NCI-H460 (cell line): ENCODE measurements around the gene NDUFA9. TPM values are rescaled to one million over a fixed set of nuclear protein-coding genes. Genes with fewer than 3 reads are reported as not detected.

Experiments used
- DNase-seq: peaks from one replicate; pipeline ENCODE4 v3.0.0-alpha.2; 2016; ENCODE audit warnings: low read depth; ENCODE audit errors: extremely low read depth
- polyA plus RNA-seq: library from polyadenylated mRNA; depleted of rRNA; stranded (reverse); fragments of >200 nt; gene quantifications from 2 replicates; pipeline ENCODE4 v1.2.3, GENCODE V29; 2014; cell fraction: nucleus; rRNA removed
- total RNA-seq: library from RNA; depleted of rRNA; stranded (reverse); fragments of >200 nt; shearing (Covaris generic); gene quantifications from 2 replicates; pipeline ENCODE4 v1.2.3, GENCODE V29; 2014; rRNA removed

Gene NDUFA9
- 129 and 136 TPM in 2 replicates for total RNA-seq
- 50.2 and 54.1 TPM in 2 replicates for polyA plus RNA-seq

- DNase-seq = peak; percentile 68
Measured at GRCh38 chr12:4648501-4649357, at the start of gene NDUFA9, which contains the start of gene AKAP3. NDUFA9 (plus strand) TSS chr12:4649114; CDS start chr12:4649127, 13 bp downstream. AKAP3 (minus strand) TSS chr12:4649051; CDS start chr12:4638196, 10,855 bp downstream.

GRCh38 chr12:4603421-4603820, 45.5 kb upstream of the NDUFA9 start:
- DNase-seq = no peak

- no peak for DNase-seq
Measured at GRCh38 chr12:4603946-4604345, 45.0 kb upstream of the NDUFA9 start.

GRCh38 chr12:4604684-4605193, 44.2 kb upstream of the NDUFA9 start:
- DNase-seq = peak; percentile 78

- DNase-seq = no peak
Measured at GRCh38 chr12:4607056-4607455, 41.9 kb upstream of the NDUFA9 start.

GRCh38 chr12:4609071-4609470, 39.8 kb upstream of the NDUFA9 start:
- no peak for DNase-seq

- DNase-seq = no peak
Measured at GRCh38 chr12:4610481-4610880, 38.4 kb upstream of the NDUFA9 start.

- no peak for DNase-seq
Measured at GRCh38 chr12:4615667-4616066, 33.2 kb upstream of the NDUFA9 start.

- no peak for DNase-seq
Measured at GRCh38 chr12:4621511-4621910, 27.4 kb upstream of the NDUFA9 start.

GRCh38 chr12:4626543-4626942, 22.4 kb upstream of the NDUFA9 start:
- no peak for DNase-seq

- no peak for DNase-seq
Measured at GRCh38 chr12:4628406-4628805, 20.5 kb upstream of the NDUFA9 start.

- no peak for DNase-seq
Measured at GRCh38 chr12:4630262-4630661, 18.7 kb upstream of the NDUFA9 start.

GRCh38 chr12:4643747-4644146, 5.2 kb upstream of the NDUFA9 start:
- no peak for DNase-seq

- DNase-seq = no peak
Measured at GRCh38 chr12:4645023-4645422, 3.9 kb upstream of the NDUFA9 start.

- DNase-seq = no peak
Measured at GRCh38 chr12:4648104-4648500, 812 bp upstream of the NDUFA9 start.

- no peak for DNase-seq
Measured at GRCh38 chr12:4649358-4649661, 396 bp downstream of the NDUFA9 start.

- no peak for DNase-seq
Measured at GRCh38 chr12:4653257-4653656, 4.3 kb downstream of the NDUFA9 start.

- no peak for DNase-seq
Measured at GRCh38 chr12:4653691-4654090, 4.8 kb downstream of the NDUFA9 start.

- DNase-seq = no peak
Measured at GRCh38 chr12:4663971-4664505, 15.1 kb downstream of the NDUFA9 start.

GRCh38 chr12:4665236-4665635, 16.3 kb downstream of the NDUFA9 start:
- no peak for DNase-seq

GRCh38 chr12:4679711-4680110, 30.8 kb downstream of the NDUFA9 start:
- DNase-seq = no peak

- DNase-seq = no peak
Measured at GRCh38 chr12:4681732-4682131, 32.8 kb downstream of the NDUFA9 start.
